Activated gamma-delta T cell (primary cell): ENCODE data around the gene PAMR1.
A peak's percentile ranks its signal among the peaks of the same experiment; 100 is the strongest.

Experiments
- DNase-seq: peaks from one replicate; lab custom pipeline; 2025; lab: John Stamatoyannopoulos, UW

The PAMR1 gene

GRCh38 chr11:35398881-35399280, 126.5 kb downstream of the PAMR1 start:
- no peak for DNase-seq

DNA sequence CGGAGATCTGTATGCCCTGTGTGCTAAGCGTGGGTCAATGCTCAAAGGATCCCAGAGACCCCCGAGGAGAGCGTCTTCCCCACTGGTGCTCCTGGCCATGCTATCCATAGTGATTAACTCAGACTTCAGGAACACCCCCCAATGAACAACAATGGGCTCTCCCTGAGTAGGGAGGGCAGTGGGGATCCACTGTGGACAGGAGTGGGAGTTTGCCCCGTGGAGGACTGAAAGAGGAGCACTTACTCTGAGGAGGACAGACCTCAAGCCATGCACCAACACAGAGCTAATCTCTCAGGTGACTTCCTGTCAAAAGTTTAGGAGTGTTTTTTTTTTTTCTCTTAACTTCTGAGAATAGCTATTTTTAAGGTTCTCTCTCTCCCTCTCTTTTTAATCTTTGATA, 130.5 kb downstream of the PAMR1 start:
- no peak for DNase-seq

GRCh38 chr11:35393098-35393497, 132.3 kb downstream of the PAMR1 start:
- no peak for DNase-seq

GRCh38 chr11:35391922-35392688, 133.3 kb downstream of the PAMR1 start:
- DNase-seq: peak; percentile 44

DNA sequence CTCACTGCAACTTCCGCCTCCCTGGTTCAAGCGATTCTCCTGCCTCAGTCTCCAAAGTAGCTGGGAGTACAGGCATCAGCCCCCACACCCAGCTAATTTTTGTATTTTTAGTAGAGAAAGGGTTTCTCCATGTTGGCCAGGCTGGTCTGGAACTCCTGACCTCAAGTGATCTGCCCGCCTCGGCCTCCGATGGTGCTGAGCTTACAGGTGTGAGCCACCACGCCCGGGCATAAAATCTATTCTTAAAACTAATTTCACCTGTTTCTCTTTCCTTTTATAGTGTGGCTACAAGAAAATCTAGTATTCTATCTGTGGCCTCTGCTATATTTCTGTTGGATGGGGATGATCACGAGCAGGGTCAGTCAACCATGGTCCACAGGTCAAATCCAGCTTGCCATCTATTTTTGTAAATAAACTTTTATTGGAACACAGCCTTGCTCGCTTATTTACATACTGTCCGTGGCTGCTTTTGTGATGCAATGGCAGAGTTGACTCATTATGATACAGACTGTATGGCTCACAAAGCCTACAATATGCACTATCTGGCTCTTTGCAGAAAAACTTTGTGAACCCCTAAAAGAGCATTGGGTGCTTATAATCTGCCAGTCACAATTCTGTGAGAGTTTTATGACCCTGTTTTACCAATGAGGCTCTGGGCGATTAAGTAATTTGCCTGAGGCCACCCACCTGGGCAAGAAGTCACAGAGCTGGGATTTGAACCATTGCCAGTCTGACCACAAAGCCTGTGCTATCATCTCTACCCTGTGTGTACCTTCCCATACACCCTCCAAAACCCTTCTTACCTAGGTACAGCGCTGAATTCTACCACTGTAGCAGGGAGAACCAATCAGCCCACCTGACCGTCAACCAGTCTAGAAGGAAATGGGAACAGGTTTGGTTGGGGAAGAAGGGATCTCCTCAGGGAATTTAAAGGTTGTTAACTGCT, 134.4 kb downstream of the PAMR1 start:
- DNase-seq: no peak

GRCh38 chr11:35389897-35390465, 135.4 kb downstream of the PAMR1 start:
- no peak for DNase-seq

GRCh38 chr11:35389112-35389511, 136.3 kb downstream of the PAMR1 start:
- no peak for DNase-seq

DNA sequence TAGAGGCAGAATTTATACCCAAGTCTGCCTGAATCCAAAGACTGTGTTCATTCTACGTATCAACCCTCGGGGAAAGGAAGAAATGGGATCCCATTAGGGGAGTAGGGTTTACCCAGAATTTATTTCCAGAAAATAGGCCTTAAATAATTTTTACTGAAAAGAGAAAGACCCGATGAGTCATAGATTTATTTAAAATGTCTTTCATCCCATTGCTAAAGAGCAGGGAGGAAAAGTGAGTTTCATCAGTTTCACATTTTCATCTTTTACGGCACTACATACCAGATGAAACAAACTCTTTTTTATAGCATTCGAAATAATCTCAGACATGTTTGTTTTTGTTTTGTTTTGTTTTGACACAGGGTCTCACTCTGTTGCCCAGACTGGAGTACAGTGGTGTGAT, 137.4 kb downstream of the PAMR1 start:
- DNase-seq: no peak

DNA sequence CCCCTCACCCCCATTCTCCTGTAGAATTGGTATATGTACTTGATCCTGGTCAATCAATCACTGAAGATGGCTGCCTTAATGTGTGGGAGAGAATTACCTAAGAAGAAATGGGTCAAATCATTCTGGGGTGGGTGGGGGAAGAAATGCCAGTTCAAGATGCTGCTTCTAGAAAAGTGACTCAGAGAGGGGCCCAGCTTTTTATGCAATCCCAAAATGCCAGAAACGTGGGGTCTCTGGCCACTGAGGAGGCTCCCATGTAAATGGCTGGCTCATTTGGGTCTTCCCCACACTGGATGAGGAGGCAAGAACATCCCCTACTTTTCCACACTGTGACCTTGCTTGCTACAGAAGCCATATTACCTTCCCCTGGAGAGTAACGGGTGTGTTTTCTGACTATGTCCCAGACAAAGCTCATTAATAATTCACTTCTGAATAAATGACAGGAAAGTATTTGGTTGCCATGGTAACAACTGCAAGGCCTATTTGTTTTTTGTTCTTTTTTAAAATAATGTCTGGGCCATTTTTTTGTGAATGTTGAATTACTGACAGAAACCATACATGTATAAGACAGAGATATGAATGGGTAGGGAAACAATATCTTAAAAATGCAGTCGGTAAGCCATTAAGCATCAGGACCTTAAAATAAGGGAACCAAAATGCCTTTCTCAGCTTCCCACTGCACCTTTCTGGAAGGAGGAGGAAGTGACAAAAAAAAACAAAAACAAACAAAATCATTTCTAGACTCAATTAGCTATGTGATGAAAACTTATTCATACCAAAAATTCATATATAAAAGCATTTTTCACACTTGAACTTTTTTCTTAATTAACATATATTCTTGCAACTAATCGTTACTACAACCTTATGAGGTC, 138.1 kb downstream of the PAMR1 start:
- DNase-seq: no peak

- DNase-seq: no peak
Measured at GRCh38 chr11:35383953-35384352, 141.5 kb downstream of the PAMR1 start.
